ENCODE results near the gene ARHGAP36. TPM values are rescaled to one million over a fixed set of nuclear protein-coding genes. Genes with fewer than 3 reads are reported as not detected.

Gene ARHGAP36
- total RNA-seq, 2 donors from 2014 or later, result not detected

GRCh38 chrX:131067846-131068745, 9.9 kb downstream of the ARHGAP36 start:
- DNase-seq (ENCODE audit: low spot score), result no peak
- intact Hi-C loops (cut with DNase I), result no loop called here

- DNase-seq (ENCODE audit: low spot score), result no peak
- intact Hi-C loops (cut with DNase I), result no loop called here
These were observed 11.0 kb downstream of the ARHGAP36 start for GRCh38 chrX:131068945-131069719.

GRCh38 chrX:131072871-131073571, 14.9 kb downstream of the ARHGAP36 start:
- intact Hi-C loops (cut with DNase I), result no loop called here
- DNase-seq (ENCODE audit: low spot score), result no peak

- no peak for DNase-seq (ENCODE audit: low spot score)
- intact Hi-C loops (cut with DNase I), result no loop called here
These were observed 15.5 kb downstream of the ARHGAP36 start for GRCh38 chrX:131073607-131074006.

- no peak for DNase-seq (ENCODE audit: low spot score)
These were observed 23.9 kb downstream of the ARHGAP36 start for GRCh38 chrX:131081772-131082740.

GRCh38 chrX:131083510-131084142, 25.5 kb downstream of the ARHGAP36 start:
- DNase-seq (ENCODE audit: low spot score), result no peak
- intact Hi-C loops (cut with DNase I), result no loop called here

More at GRCh38 chrX:131081772-131082740, 23.9 kb downstream of the ARHGAP36 start:
- intact Hi-C loops (cut with DNase I), result no loop called here

- no peak for DNase-seq (ENCODE audit: low spot score)
- intact Hi-C loops (cut with DNase I), result no loop called here
These were observed 26.0 kb downstream of the ARHGAP36 start for GRCh38 chrX:131084145-131084544.

- intact Hi-C loops (cut with DNase I), result no loop called here
- DNase-seq (ENCODE audit: low spot score), result no peak
These were observed 78.6 kb downstream of the ARHGAP36 start for GRCh38 chrX:131136776-131137175.

- DNase-seq (ENCODE audit: low spot score), result no peak
- intact Hi-C loops (cut with DNase I), result no loop called here
These were observed 80.9 kb downstream of the ARHGAP36 start for GRCh38 chrX:131139072-131139471.

Other genes starting within 250 kb of the ARHGAP36 start
- gene ENOX2, start 155.1 kb upstream of the ARHGAP36 start, total RNA-seq, result 10 to 100 TPM; 21.1 to 23.6 TPM
- gene IGSF1, start 231.0 kb downstream of the ARHGAP36 start, total RNA-seq, result 1 to 10 TPM in 1 of 2 donors, under 1 TPM in 1; 0.62 to 1.5 TPM